ENCODE results near the gene MSANTD7. TPM values are rescaled to one million over a fixed set of nuclear protein-coding genes. Genes with fewer than 3 reads are reported as not detected.

Gene MSANTD7
- total RNA-seq: 16.9 and 17.8 TPM in 2 replicates

GRCh38 chr10:14837757-14838581, at the start of gene MSANTD7, which contains the start of the genes CDNF and HSPA14:
Gene MSANTD7, plus strand, starts transcription at chr10:14838306. Its CDS starts 3,979 bp downstream, at chr10:14842285.
Gene CDNF, minus strand, starts transcription at chr10:14838037. Its CDS starts 91 bp downstream, at chr10:14837946.
Gene HSPA14, plus strand, starts transcription at chr10:14838306. Its CDS starts 97 bp downstream, at chr10:14838403.

GRCh38 chr10:14878266-14879123, 40.4 kb downstream of the MSANTD7 start, which contains the start of gene SUV39H2:
Gene SUV39H2, plus strand, starts transcription at chr10:14878866. Its CDS starts 23 bp downstream, at chr10:14878889.

Other genes starting within 250 kb of the MSANTD7 start
- 11.1 and 14.3 TPM in 2 replicates for gene FAM107B, start 63.4 kb upstream of the MSANTD7 start, total RNA-seq
- 0.51 and 0.59 TPM in 2 replicates for gene CDNF, start 269 bp upstream of the MSANTD7 start, total RNA-seq
- 11.6 and 13.7 TPM in 2 replicates for gene HSPA14, start within 50 bp of the MSANTD7 start, total RNA-seq
- gene SUV39H2, start 40.6 kb downstream of the MSANTD7 start, total RNA-seq: 9.2 and 16.1 TPM in 2 replicates
- gene DCLRE1C, start 115.8 kb downstream of the MSANTD7 start, total RNA-seq: 8.0 and 8.2 TPM in 2 replicates
- not detected in 2 replicates for gene MEIG1, start 121.1 kb downstream of the MSANTD7 start, total RNA-seq
- 0.30 and 0.65 TPM in 2 replicates for gene OLAH, start 205.6 kb downstream of the MSANTD7 start, total RNA-seq

All from smooth muscle cell of the umbilical artery (primary cell).